Neuronal stem cell (in vitro differentiated cells): Measurements from ENCODE around the gene ULK3.

ENCODE experiments used
- DNase-seq: peaks from one replicate; pipeline ENCODE4 v3.0.0-alpha.2; 2013; ENCODE audit warnings: low spot score
- H2AFZ ChIP-seq: one replicate; pipeline ENCODE4 v1.6.1; 2013; ENCODE audit warnings: mild to moderate bottlenecking, low read length, inconsistent platforms
- H2AK5ac ChIP-seq: 2 replicates; pipeline ENCODE4 v1.6.1; 2013; ENCODE audit warnings: low read depth, mild to moderate bottlenecking, inconsistent platforms, low read length, moderate library complexity, mixed read lengths
- H2BK120ac ChIP-seq: 2 replicates; pipeline ENCODE4 v1.6.1; 2013; ENCODE audit warnings: low read depth, mild to moderate bottlenecking, inconsistent platforms, low read length, moderate library complexity, mixed read lengths
- H2BK12ac ChIP-seq: one replicate; pipeline ENCODE4 v1.6.1; 2013; ENCODE audit warnings: low read length, inconsistent platforms
- H2BK15ac ChIP-seq: 2 replicates; pipeline ENCODE4 v1.6.1; 2013; ENCODE audit warnings: mild to moderate bottlenecking, low read length, inconsistent platforms, mixed read lengths
- H2BK5ac ChIP-seq: one replicate; pipeline ENCODE4 v1.6.1; 2013; ENCODE audit warnings: inconsistent platforms, mild to moderate bottlenecking, low read length, moderate library complexity
- H3K14ac ChIP-seq: one replicate; pipeline ENCODE4 v1.6.1; 2013; ENCODE audit warnings: low read length, inconsistent platforms
- H3K18ac ChIP-seq: 2 replicates; pipeline ENCODE4 v1.6.1; 2013; ENCODE audit warnings: low read length, inconsistent platforms
- H3K23ac ChIP-seq: 2 replicates; pipeline ENCODE4 v1.6.1; 2013; ENCODE audit warnings: low read depth, mild to moderate bottlenecking, mixed read lengths, low read length, inconsistent platforms; ENCODE audit not compliant: poor library complexity
- H3K27ac ChIP-seq: replicated peaks from 3 replicates; pipeline ENCODE4 v1.5.1; 2013; ENCODE audit warnings: low read length, inconsistent platforms
- H3K27me3 ChIP-seq, 3 experiments: 2 replicates each; pipeline ENCODE4 v1.6.1; 2013; ENCODE audit warnings: low read length in 3 of 3, mild to moderate bottlenecking in 2 of 3, inconsistent platforms in 1 of 3, low read depth in 1 of 3, mixed read lengths in 1 of 3, moderate library complexity in 1 of 3; ENCODE audit not compliant: control insufficient read depth in 3 of 3, insufficient read depth in 3 of 3
- H3K36me3 ChIP-seq, 2 donors: replicated peaks in 1 of 2; 2 replicates each; pipeline ENCODE4 v1.6.1; 2013; ENCODE audit warnings: low read length in 2 of 2; ENCODE audit not compliant: control insufficient read depth in 2 of 2, insufficient read depth in 2 of 2
- H3K4ac ChIP-seq: 2 replicates; pipeline ENCODE4 v1.6.1; 2013; ENCODE audit warnings: inconsistent platforms, mild to moderate bottlenecking, low read length, moderate library complexity
- H3K4me1 ChIP-seq, 2 donors: 1 replicate in 1 of 2; 2 replicates in 1 of 2; pipeline ENCODE4 v1.6.1; 2013; ENCODE audit warnings: low read length in 2 of 2, low read depth in 1 of 2; ENCODE audit not compliant: control insufficient read depth in 2 of 2, insufficient read depth in 1 of 2
- H3K4me2 ChIP-seq: one replicate; pipeline ENCODE4 v1.6.1; 2013; ENCODE audit warnings: mild to moderate bottlenecking, low read length, inconsistent platforms; ENCODE audit not compliant: insufficient read depth, poor library complexity, severe bottlenecking
- H3K4me3 ChIP-seq, 2 donors: 2 replicates each; pipeline ENCODE4 v1.5.1; 2013; ENCODE audit warnings: low read length in 2 of 2, mild to moderate bottlenecking in 2 of 2, inconsistent platforms in 1 of 2, moderate library complexity in 1 of 2
- H3K79me1 ChIP-seq: one replicate; pipeline ENCODE4 v1.6.1; 2013; ENCODE audit warnings: low read depth, mild to moderate bottlenecking, inconsistent platforms, low read length, moderate library complexity
- H3K9ac ChIP-seq: one replicate; pipeline ENCODE4 v1.6.1; 2013; ENCODE audit warnings: mild to moderate bottlenecking, low read depth, low read length, inconsistent platforms; ENCODE audit not compliant: poor library complexity
- H3K9me3 ChIP-seq, 2 donors: replicated peaks in 1 of 2; 2 replicates each; pipeline versions ENCODE3 to v1.6.1; 2013; ENCODE audit warnings: low read length in 2 of 2, mild to moderate bottlenecking in 2 of 2, inconsistent platforms in 1 of 2, low read depth in 1 of 2, mixed read lengths in 1 of 2, moderate library complexity in 1 of 2; ENCODE audit not compliant: control insufficient read depth in 2 of 2, insufficient read depth in 1 of 2
- H4K8ac ChIP-seq: one replicate; pipeline ENCODE4 v1.6.1; 2013; ENCODE audit warnings: low read depth, mild to moderate bottlenecking, inconsistent platforms, low read length, moderate library complexity
- H4K91ac ChIP-seq: one replicate; pipeline ENCODE4 v1.6.1; 2013; ENCODE audit warnings: low read length, low read depth, mild to moderate bottlenecking, inconsistent platforms; ENCODE audit not compliant: poor library complexity
- WGBS, 2 donors: extraction: QIAGEN DNeasy Blood & Tissue Kit; methylation state at CpG; one replicate each; pipeline ENCODE4 v1.1.7; 2013; ENCODE audit warnings: missing lambda C conversion rate in 2 of 2, mixed read lengths in 1 of 2; ENCODE audit not compliant: insufficient read length in 2 of 2, insufficient replicate concordance in 1 of 2; ENCODE audit errors: extremely low coverage in 2 of 2; 5-methylcytosine and 5-hydroxymethylcytosine counted together

ULK3 gene

GRCh38 chr15:74844319-74845207 is 1.6 kb upstream of the ULK3 start:
- Histone ChIP-seq H3K4me2 (no peak overlapping the region), H2BK120ac (no peak overlapping the region), H3K9ac (peak overlapping the region; percentile 27), H3K27me3 (no peaks in the 10 kb centered on the region), H2BK12ac (no peak overlapping the region), H3K14ac (peak overlapping the region; percentile 31), H2AFZ (no peak overlapping the region), H2BK15ac (no peak overlapping the region), H3K4me1 (peaks cover 6 to 12% of the 10 kb centered on the region in 2 donors), H3K18ac (peak overlapping the region; percentile 35), H3K4ac (no peak overlapping the region), H3K4me3 (no peak overlapping the region), H3K9me3 (no peaks in the 10 kb centered on the region), H4K8ac (no peak overlapping the region), H3K27ac (no peak overlapping the region), H3K79me1 (peaks cover 3% of the 10 kb centered on the region), H4K91ac (peak overlapping the region; percentile 32), H2AK5ac (no peak overlapping the region), H2BK5ac (peak overlapping the region; percentile 71), H3K36me3 (peaks cover 15 to 66% of the 10 kb centered on the region in 2 donors), H3K23ac (no peak overlapping the region)
- no CpG with 5 or more reads among the region's 12 CpGs for WGBS, 2 donors
- no peak for DNase-seq

GRCh38 chr15:74843891-74844299 is 939 bp upstream of the ULK3 start:
- Histone ChIP-seq H3K79me1 (peaks cover 3% of the 10 kb centered on the region), H3K9ac (peak overlapping the region; percentile 27), H3K4me3 (peak overlapping the region in 1 of 2 donors; percentile 90), H3K27ac (no peak overlapping the region), H2BK120ac (no peak overlapping the region), H3K18ac (peak overlapping the region; percentile 35), H3K4me1 (peaks cover 6 to 12% of the 10 kb centered on the region in 2 donors), H2AFZ (peak overlapping the region; percentile 97), H2BK15ac (no peak overlapping the region), H2BK5ac (peak overlapping the region; percentile 39), H3K9me3 (no peaks in the 10 kb centered on the region), H3K4me2 (no peak overlapping the region), H2BK12ac (no peak overlapping the region), H3K27me3 (no peaks in the 10 kb centered on the region), H3K14ac (peak overlapping the region; percentile 31), H2AK5ac (no peak overlapping the region), H3K23ac (no peak overlapping the region), H3K4ac (no peak overlapping the region), H4K91ac (peak overlapping the region; percentile 32), H3K36me3 (peaks cover 15 to 70% of the 10 kb centered on the region in 2 donors), H4K8ac (no peak overlapping the region)
- WGBS, 2 donors = no CpG with 5 or more reads among the region's 12 CpGs
- DNase-seq = no peak

- no peaks in the 10 kb centered on the region for H3K27me3 ChIP-seq
Measured at GRCh38 chr15:74843445-74843828, 481 bp upstream of the ULK3 start.

GRCh38 chr15:74841891-74842373 is 1.0 kb downstream of the ULK3 start:
- no peak overlapping the region for H3K23ac ChIP-seq

More at GRCh38 chr15:74843445-74843828, 481 bp upstream of the ULK3 start:
- H2AK5ac ChIP-seq = no peak overlapping the region
- H2BK120ac ChIP-seq = no peak overlapping the region
- peak overlapping the region; percentile 78 for H3K4me2 ChIP-seq
- H3K9ac ChIP-seq = peak overlapping the region; percentile 82
- no peak overlapping the region for H2BK12ac ChIP-seq
- no peak overlapping the region for H3K14ac ChIP-seq
- H3K79me1 ChIP-seq = peaks cover 3% of the 10 kb centered on the region
- H3K23ac ChIP-seq = peak overlapping the region; percentile 94
- H3K18ac ChIP-seq = peak overlapping the region; percentile 95
- H2BK5ac ChIP-seq = no peak overlapping the region
- no peaks in the 10 kb centered on the region for H3K9me3 ChIP-seq
- WGBS, 2 donors = no CpG with 5 or more reads among the region's 18 CpGs
- DNase-seq = no peak
- peak overlapping the region; percentile 97 for H2AFZ ChIP-seq
- H3K27ac ChIP-seq = peak overlapping the region; percentile 23
- no peak overlapping the region for H3K4ac ChIP-seq
- H3K4me3 ChIP-seq = peak overlapping the region; percentile 78 to 90
- H4K91ac ChIP-seq = no peak overlapping the region
- H4K8ac ChIP-seq = no peak overlapping the region
- H3K36me3 ChIP-seq = peaks cover 11 to 70% of the 10 kb centered on the region in 2 donors
- no peak overlapping the region for H2BK15ac ChIP-seq
- H3K4me1 ChIP-seq = peaks cover 6 to 12% of the 10 kb centered on the region in 2 donors

More at GRCh38 chr15:74841891-74842373, 1.0 kb downstream of the ULK3 start:
- H3K4me3 ChIP-seq = peak overlapping the region in 1 of 2 donors; percentile 90
- H4K91ac ChIP-seq = no peak overlapping the region
- no peak overlapping the region for H2AFZ ChIP-seq
- peaks cover 7 to 61% of the 10 kb centered on the region in 2 donors for H3K36me3 ChIP-seq
- H2AK5ac ChIP-seq = no peak overlapping the region
- H3K9ac ChIP-seq = no peak overlapping the region
- H3K27me3 ChIP-seq = no peaks in the 10 kb centered on the region
- H3K14ac ChIP-seq = no peak overlapping the region
- H3K4me1 ChIP-seq = peaks cover 6 to 12% of the 10 kb centered on the region in 2 donors
- no peak overlapping the region for H2BK15ac ChIP-seq
- H2BK120ac ChIP-seq = no peak overlapping the region
- H3K18ac ChIP-seq = no peak overlapping the region
- H4K8ac ChIP-seq = no peak overlapping the region
- H3K9me3 ChIP-seq = no peaks in the 10 kb centered on the region
- no peak for DNase-seq
- H3K4ac ChIP-seq = no peak overlapping the region
- H3K79me1 ChIP-seq = peaks cover 3% of the 10 kb centered on the region
- H2BK12ac ChIP-seq = no peak overlapping the region
- H2BK5ac ChIP-seq = no peak overlapping the region
- peak overlapping the region; percentile 78 for H3K4me2 ChIP-seq
- WGBS, 2 donors = no CpG with 5 or more reads among the region's 14 CpGs
- no peak overlapping the region for H3K27ac ChIP-seq
